Testis (tissue), 3 donors: Measurements from ENCODE around the gene FRMD6. TPM values are rescaled to one million over a fixed set of nuclear protein-coding genes. Genes with fewer than 3 reads are reported as not detected.
A peak's percentile ranks its signal among the peaks of the same experiment; 100 is the strongest.

ENCODE experiments used
- DNase-seq: peaks from one replicate; pipeline ENCODE4 v3.0.0-alpha.2; 2019
- H3K27ac ChIP-seq, 2 donors: fragments of 200-600 bp; sonication (generic); one replicate each; pipeline ENCODE4 v1.5.1; 2019
- H3K27me3 ChIP-seq: fragments of 200-600 bp; sonication (generic); one replicate; pipeline ENCODE4 v1.5.1; 2019
- H3K36me3 ChIP-seq: fragments of 200-600 bp; sonication (generic); one replicate; pipeline ENCODE4 v1.5.1; 2017; ENCODE audit warnings: low read depth; ENCODE audit errors: missing control alignments
- H3K4me1 ChIP-seq: fragments of 200-600 bp; sonication (generic); one replicate; pipeline ENCODE4 v1.5.1; 2019
- H3K4me3 ChIP-seq, 2 donors: fragments of 200-600 bp; sonication (generic); one replicate each; pipeline ENCODE4 v1.5.1; 2017 to 2019
- H3K9me3 ChIP-seq: fragments of 200-600 bp; sonication (generic); one replicate; pipeline ENCODE4 v1.5.1; 2017
- CTCF ChIP-seq, 3 experiments: fragments of 450-650 bp in 2 of 3; fragments of 200-600 bp in 1 of 3; sonication (generic) in 1 of 3; IDR thresholded peaks; one replicate each; pipeline ENCODE4 v1.5.1; 2016 to 2019; ENCODE audit warnings: antibody characterized with exemption in 3 of 3, mild to moderate bottlenecking in 2 of 3, moderate library complexity in 1 of 3
- POLR2A ChIP-seq: fragments of 450-650 bp; IDR thresholded peaks from one replicate; pipeline ENCODE4 v1.6.1; 2017; ENCODE audit warnings: antibody characterized with exemption, mild to moderate bottlenecking, moderate library complexity
- WGBS, 2 donors: methylation state at CpG; one replicate each; pipeline ENCODE4 v1.1.5; 2018; 5-methylcytosine and 5-hydroxymethylcytosine counted together
- intact Hi-C: fragments of 100-400 bp; cut with DNase I; formaldehyde crosslinking; loops from one replicate; pipeline ENCODE4 v1.15.1; 2023; ENCODE audit warnings: low total_unique reads
- polyA plus RNA-seq: library from polyadenylated mRNA; stranded (reverse); fragments of 350-450 nt; fragmentation: Illumina TruSeq; extraction: RNeasy Lipid Tissue Mini Kit (QIAGEN cat#74804); gene quantifications from one replicate; pipeline ENCODE4 v1.2.3, GENCODE V29; 2014; ENCODE audit warnings: low read depth, low replicate concordance; ENCODE audit not compliant: insufficient read depth
- total RNA-seq, 2 donors: library from RNA; depleted of rRNA; stranded (reverse); fragments of >200 nt; gene quantifications; one replicate each; pipeline ENCODE4 v1.2.3, GENCODE V29; 2016

FRMD6 gene
- total and polyA plus RNA-seq, 3 donors from 2014 or later: 59.2 to 71.3 (median 67.0) TPM

- Histone ChIP-seq H3K27ac (peak overlapping the region; percentile 93 to 96), H3K27me3 (no peaks in the 10 kb centered on the region), H3K9me3 (no peaks in the 10 kb centered on the region), H3K4me3 (peak overlapping the region; percentile 72 to 92), H3K36me3 (no peaks in the 10 kb centered on the region), H3K4me1 (peaks cover 9% of the 10 kb centered on the region)
- no peak for DNase-seq
- no peak for TF ChIP-seq POLR2A
- TF ChIP-seq CTCF (IDR thresholded peaks at IDR 0.05): peak; percentile 42 to 69 (median 69)
- intact Hi-C loops: loop anchor here (10.0 kb wide), 1 partner anchor 122 kb away; no protein-coding TSS in a partner anchor
- 5 to 9% methylated on average over 6 of the region's 6 CpGs for WGBS, 2 donors
These were observed 1.5 kb downstream of the FRMD6 start for GRCh38 chr14:51653079-51653774.

GRCh38 chr14:51653775-51654532 is 2.2 kb downstream of the FRMD6 start:
- Histone ChIP-seq H3K27ac (peak overlapping the region; percentile 10 to 96), H3K9me3 (no peaks in the 10 kb centered on the region), H3K36me3 (no peaks in the 10 kb centered on the region), H3K4me3 (no peak overlapping the region), H3K4me1 (peaks cover 9% of the 10 kb centered on the region), H3K27me3 (no peaks in the 10 kb centered on the region)
- 41 to 52% methylated on average over 4 of the region's 4 CpGs for WGBS, 2 donors
- TF ChIP-seq POLR2A: no peak
- intact Hi-C loops: loop anchor here (10.0 kb wide), 1 partner anchor 121 kb away; no protein-coding TSS in a partner anchor
- DNase-seq: no peak

GRCh38 chr14:51654533-51654845 is 2.8 kb downstream of the FRMD6 start:
- Histone ChIP-seq H3K4me3 (no peak overlapping the region), H3K4me1 (peaks cover 9% of the 10 kb centered on the region), H3K9me3 (no peaks in the 10 kb centered on the region), H3K27me3 (no peaks in the 10 kb centered on the region), H3K27ac (no peak overlapping the region), H3K36me3 (no peaks in the 10 kb centered on the region)
- DNase-seq: no peak
- intact Hi-C loops: loop anchor here (10.0 kb wide), 1 partner anchor 120 kb away; no protein-coding TSS in a partner anchor
- WGBS, 2 donors: 47 to 54% methylated on average over 1 of the region's 1 CpG
- no peak for TF ChIP-seq POLR2A
- no peak for TF ChIP-seq CTCF (IDR thresholded peaks at IDR 0.05)

- intact Hi-C loops: loop anchor here (10.0 kb wide), 1 partner anchor 117 kb away; no protein-coding TSS in a partner anchor
- DNase-seq: no peak
- 96 to 100% methylated on average over 1 of the region's 1 CpG for WGBS, 2 donors
These were observed 6.1 kb downstream of the FRMD6 start for GRCh38 chr14:51657762-51658161.

More at GRCh38 chr14:51657762-51658161, 6.1 kb downstream of the FRMD6 start:
- no peak for TF ChIP-seq POLR2A
- TF ChIP-seq CTCF (IDR thresholded peaks at IDR 0.05): no peak
- no peak overlapping the region for H3K27ac ChIP-seq
- H3K27me3 ChIP-seq: no peaks in the 10 kb centered on the region
- H3K4me1 ChIP-seq: peaks cover 9% of the 10 kb centered on the region
- H3K36me3 ChIP-seq: no peaks in the 10 kb centered on the region
- no peaks in the 10 kb centered on the region for H3K9me3 ChIP-seq
- no peak overlapping the region for H3K4me3 ChIP-seq
